ENCODE data around the gene VPS37C.

DNA sequence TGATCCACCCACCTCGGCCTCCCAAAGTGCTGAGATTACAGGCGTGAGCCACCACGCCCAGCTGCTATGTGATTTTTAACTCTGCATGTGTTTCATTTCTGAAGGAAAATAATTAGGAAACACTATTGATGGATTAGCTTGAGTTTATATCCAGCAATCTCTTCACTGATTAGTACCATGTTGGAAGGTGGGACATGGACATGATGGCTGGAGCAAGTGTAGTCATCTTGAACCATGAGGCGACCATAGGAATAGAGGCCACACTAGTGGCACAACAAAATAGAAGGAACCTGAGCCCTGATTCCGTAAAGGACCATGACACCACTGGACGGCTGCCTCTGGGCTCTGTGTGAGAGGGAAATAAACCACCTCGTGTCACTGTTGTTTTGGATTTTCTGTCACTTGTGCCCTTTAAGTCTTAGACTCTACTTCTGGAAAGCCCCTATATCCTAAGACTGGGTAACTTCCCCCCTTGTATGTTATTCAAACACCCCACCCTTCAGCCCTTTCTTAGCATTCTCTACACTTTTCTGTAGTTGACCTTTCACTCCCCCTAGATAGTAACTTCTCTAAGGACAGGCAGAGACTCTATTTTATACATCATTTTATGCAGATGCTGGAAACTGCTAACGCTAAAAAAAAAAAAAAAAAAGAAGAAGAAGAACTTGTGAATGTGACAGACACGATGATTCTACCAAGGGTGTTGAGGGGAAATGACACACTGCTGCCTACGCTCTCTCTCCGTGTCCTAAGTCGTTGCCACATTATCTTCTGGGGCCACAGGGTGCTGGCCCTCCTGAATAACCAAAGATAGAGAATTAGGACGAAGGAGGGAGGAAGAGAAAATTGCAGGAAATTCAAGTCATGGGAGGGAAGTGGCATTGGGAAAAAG, 2.7 kb upstream of the VPS37C start:
- TF ChIP-seq, protein P1, sequence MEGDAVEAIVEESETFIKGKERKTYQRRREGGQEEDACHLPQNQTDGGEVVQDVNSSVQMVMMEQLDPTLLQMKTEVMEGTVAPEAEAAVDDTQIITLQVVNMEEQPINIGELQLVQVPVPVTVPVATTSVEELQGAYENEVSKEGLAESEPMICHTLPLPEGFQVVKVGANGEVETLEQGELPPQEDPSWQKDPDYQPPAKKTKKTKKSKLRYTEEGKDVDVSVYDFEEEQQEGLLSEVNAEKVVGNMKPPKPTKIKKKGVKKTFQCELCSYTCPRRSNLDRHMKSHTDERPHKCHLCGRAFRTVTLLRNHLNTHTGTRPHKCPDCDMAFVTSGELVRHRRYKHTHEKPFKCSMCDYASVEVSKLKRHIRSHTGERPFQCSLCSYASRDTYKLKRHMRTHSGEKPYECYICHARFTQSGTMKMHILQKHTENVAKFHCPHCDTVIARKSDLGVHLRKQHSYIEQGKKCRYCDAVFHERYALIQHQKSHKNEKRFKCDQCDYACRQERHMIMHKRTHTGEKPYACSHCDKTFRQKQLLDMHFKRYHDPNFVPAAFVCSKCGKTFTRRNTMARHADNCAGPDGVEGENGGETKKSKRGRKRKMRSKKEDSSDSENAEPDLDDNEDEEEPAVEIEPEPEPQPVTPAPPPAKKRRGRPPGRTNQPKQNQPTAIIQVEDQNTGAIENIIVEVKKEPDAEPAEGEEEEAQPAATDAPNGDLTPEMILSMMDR (IDR thresholded peaks at IDR 0.05) = no peak
- TF ChIP-seq POLR2AphosphoS5 (IDR thresholded peaks at IDR 0.05; ENCODE audit: low read depth, low read length) = no peak
- TF ChIP-seq SIN3A (IDR thresholded peaks at IDR 0.05; ENCODE audit: borderline replicate concordance, insufficient read depth, low read depth, low read length) = no peak
- TF ChIP-seq, protein P2, sequence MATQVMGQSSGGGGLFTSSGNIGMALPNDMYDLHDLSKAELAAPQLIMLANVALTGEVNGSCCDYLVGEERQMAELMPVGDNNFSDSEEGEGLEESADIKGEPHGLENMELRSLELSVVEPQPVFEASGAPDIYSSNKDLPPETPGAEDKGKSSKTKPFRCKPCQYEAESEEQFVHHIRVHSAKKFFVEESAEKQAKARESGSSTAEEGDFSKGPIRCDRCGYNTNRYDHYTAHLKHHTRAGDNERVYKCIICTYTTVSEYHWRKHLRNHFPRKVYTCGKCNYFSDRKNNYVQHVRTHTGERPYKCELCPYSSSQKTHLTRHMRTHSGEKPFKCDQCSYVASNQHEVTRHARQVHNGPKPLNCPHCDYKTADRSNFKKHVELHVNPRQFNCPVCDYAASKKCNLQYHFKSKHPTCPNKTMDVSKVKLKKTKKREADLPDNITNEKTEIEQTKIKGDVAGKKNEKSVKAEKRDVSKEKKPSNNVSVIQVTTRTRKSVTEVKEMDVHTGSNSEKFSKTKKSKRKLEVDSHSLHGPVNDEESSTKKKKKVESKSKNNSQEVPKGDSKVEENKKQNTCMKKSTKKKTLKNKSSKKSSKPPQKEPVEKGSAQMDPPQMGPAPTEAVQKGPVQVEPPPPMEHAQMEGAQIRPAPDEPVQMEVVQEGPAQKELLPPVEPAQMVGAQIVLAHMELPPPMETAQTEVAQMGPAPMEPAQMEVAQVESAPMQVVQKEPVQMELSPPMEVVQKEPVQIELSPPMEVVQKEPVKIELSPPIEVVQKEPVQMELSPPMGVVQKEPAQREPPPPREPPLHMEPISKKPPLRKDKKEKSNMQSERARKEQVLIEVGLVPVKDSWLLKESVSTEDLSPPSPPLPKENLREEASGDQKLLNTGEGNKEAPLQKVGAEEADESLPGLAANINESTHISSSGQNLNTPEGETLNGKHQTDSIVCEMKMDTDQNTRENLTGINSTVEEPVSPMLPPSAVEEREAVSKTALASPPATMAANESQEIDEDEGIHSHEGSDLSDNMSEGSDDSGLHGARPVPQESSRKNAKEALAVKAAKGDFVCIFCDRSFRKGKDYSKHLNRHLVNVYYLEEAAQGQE (IDR thresholded peaks at IDR 0.05; ENCODE audit: insufficient read depth in 1 of 2, low read depth in 2 of 2, low read length in 1 of 2) = no peak
- TF ChIP-seq TCF7L2 (IDR thresholded peaks at IDR 0.05; ENCODE audit: low read depth, low read length) = no peak
